Skeletal muscle tissue (tissue), 4 donors: ENCODE measurements around the gene SCLT1. TPM values are rescaled to one million over a fixed set of nuclear protein-coding genes. Genes with fewer than 3 reads are reported as not detected.

ENCODE experiments used
- H3K27ac ChIP-seq: one replicate; pipeline ENCODE4 v1.7.0; 2013; ENCODE audit warnings: mild to moderate bottlenecking, low read depth, low read length, inconsistent platforms
- H3K27me3 ChIP-seq, 3 donors: one replicate each; pipeline ENCODE4 v1.7.0; 2013; ENCODE audit warnings: low read length in 3 of 3; ENCODE audit not compliant: control insufficient read depth in 3 of 3, insufficient read depth in 3 of 3
- H3K36me3 ChIP-seq, 3 donors: one replicate each; pipeline ENCODE4 v1.7.0; 2013; ENCODE audit warnings: low read length in 3 of 3; ENCODE audit not compliant: control insufficient read depth in 3 of 3, insufficient read depth in 3 of 3
- H3K4me1 ChIP-seq, 3 donors: one replicate each; pipeline ENCODE4 v1.7.0; 2013; ENCODE audit warnings: low read length in 3 of 3, mild to moderate bottlenecking in 3 of 3; ENCODE audit not compliant: control insufficient read depth in 3 of 3, insufficient read depth in 3 of 3
- H3K4me3 ChIP-seq, 3 donors: one replicate each; pipeline ENCODE4 v1.7.0; 2013; ENCODE audit warnings: low read length in 3 of 3
- H3K9ac ChIP-seq, 3 donors: one replicate each; pipeline ENCODE4 v1.7.0; 2013; ENCODE audit warnings: low read length in 3 of 3, mild to moderate bottlenecking in 3 of 3, moderate library complexity in 2 of 3, low read depth in 1 of 3
- H3K9me3 ChIP-seq, 3 donors: one replicate each; pipeline ENCODE4 v1.7.0; 2013; ENCODE audit warnings: low read length in 3 of 3; ENCODE audit not compliant: control insufficient read depth in 3 of 3
- total RNA-seq: library from RNA; depleted of rRNA; stranded (reverse); fragments of >200 nt; gene quantifications from one replicate; pipeline ENCODE4 v1.2.3, GENCODE V29; 2014
- donor health status: Osteomylitis.

Gene SCLT1
- total RNA-seq, 1 donor from 2014 or later, result 39.7 TPM

DNA sequence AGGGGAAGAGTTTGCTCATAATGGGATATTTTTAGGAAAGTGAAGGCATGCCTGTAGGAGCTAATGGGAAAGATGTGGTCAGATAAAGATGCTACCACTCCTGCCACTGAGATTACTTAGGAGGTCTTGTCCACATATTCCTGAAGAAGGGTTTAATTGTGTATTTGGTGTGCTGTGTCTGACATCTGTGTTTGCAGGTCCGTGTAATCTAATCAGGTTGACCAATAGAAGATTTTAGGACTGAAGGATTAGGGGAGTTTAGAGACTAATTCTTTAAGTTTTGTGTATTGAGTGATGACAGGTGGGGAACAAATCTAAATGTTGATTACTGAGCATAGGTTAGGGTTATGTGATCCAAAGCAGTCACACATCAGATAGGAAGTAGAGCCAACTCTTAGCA is 226.6 kb downstream of the SCLT1 start:
- Histone ChIP-seq H3K27me3 (no peaks in the 10 kb centered on the region), H3K4me3 (no peak overlapping the region), H3K27ac (no peak overlapping the region), H3K4me1 (peaks cover 0 to 9% (median 9%) of the 10 kb centered on the region in 3 donors), H3K9ac (no peak overlapping the region), H3K9me3 (no peaks in the 10 kb centered on the region), H3K36me3 (peaks cover 22 to 59% (median 57%) of the 10 kb centered on the region in 3 donors)

- Histone ChIP-seq H3K9me3 (no peaks in the 10 kb centered on the region), H3K4me3 (no peak overlapping the region), H3K36me3 (peaks cover 21 to 59% (median 57%) of the 10 kb centered on the region in 3 donors), H3K9ac (no peak overlapping the region), H3K27me3 (no peaks in the 10 kb centered on the region), H3K4me1 (peaks cover 0 to 9% (median 9%) of the 10 kb centered on the region in 3 donors), H3K27ac (no peak overlapping the region)
Measured at GRCh38 chr4:128866269-128866668, 227.1 kb downstream of the SCLT1 start.

GRCh38 chr4:128865132-128865531 is 228.2 kb downstream of the SCLT1 start:
- peaks cover 31 to 59% (median 57%) of the 10 kb centered on the region in 3 donors for H3K36me3 ChIP-seq
- H3K27ac ChIP-seq, result no peak overlapping the region
- H3K27me3 ChIP-seq, result no peaks in the 10 kb centered on the region

GRCh38 chr4:128863312-128864075 is 229.8 kb downstream of the SCLT1 start:
- H3K9ac ChIP-seq, result peak overlapping the region in 1 of 3 donors; percentile 32
- H3K9me3 ChIP-seq, result no peaks in the 10 kb centered on the region
- peaks cover 30 to 52% (median 47%) of the 10 kb centered on the region in 3 donors for H3K36me3 ChIP-seq
- H3K27me3 ChIP-seq, result no peaks in the 10 kb centered on the region
- H3K27ac ChIP-seq, result no peak overlapping the region
- H3K4me1 ChIP-seq, result peaks cover 9 to 23% (median 15%) of the 10 kb centered on the region in 3 donors
- H3K4me3 ChIP-seq, result no peak overlapping the region

More at GRCh38 chr4:128865132-128865531, 228.2 kb downstream of the SCLT1 start:
- Histone ChIP-seq H3K4me1 (peaks cover 0 to 14% (median 9%) of the 10 kb centered on the region in 3 donors), H3K9me3 (no peaks in the 10 kb centered on the region), H3K9ac (no peak overlapping the region), H3K4me3 (no peak overlapping the region)

GRCh38 chr4:128862608-128863311 is 230.6 kb downstream of the SCLT1 start:
- Histone ChIP-seq H3K9me3 (no peaks in the 10 kb centered on the region), H3K27me3 (no peaks in the 10 kb centered on the region), H3K36me3 (peaks cover 36 to 52% (median 49%) of the 10 kb centered on the region in 3 donors), H3K27ac (no peak overlapping the region), H3K9ac (peak overlapping the region in 1 of 3 donors; percentile 32), H3K4me3 (no peak overlapping the region), H3K4me1 (peaks cover 9 to 23% (median 15%) of the 10 kb centered on the region in 3 donors)

DNA sequence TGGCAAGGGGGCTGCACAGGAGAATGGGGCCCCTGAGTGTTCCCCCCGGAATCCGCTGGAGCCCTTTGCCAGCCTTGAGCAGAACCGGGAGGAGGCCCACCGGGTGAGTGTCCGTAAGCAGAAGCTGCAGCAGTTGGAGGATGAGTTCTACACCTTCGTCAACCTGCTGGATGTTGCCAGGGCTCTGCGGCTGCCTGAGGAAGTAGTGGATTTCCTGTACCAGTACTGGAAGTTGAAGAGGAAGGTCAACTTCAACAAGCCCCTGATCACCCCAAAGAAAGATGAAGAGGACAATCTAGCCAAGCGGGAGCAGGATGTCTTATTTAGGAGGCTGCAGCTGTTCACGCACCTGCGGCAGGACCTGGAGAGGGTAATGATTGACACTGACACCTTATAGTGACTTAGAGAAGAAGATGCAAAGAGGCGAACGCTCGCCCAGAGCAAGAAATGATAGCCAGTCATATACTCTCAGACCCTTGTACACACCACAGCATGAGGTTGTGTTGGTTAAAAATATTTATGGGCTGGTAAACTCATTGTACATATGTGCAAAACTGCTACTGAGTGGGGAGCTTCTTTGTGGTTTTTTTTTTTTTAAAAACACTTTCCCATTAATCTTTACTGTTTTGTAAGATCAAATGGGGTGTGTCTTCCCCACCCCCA is 231.4 kb downstream of the SCLT1 start:
- no peak overlapping the region for H3K9ac ChIP-seq
- no peak overlapping the region for H3K27ac ChIP-seq
- H3K4me1 ChIP-seq, result peaks cover 9 to 23% (median 15%) of the 10 kb centered on the region in 3 donors

DNA sequence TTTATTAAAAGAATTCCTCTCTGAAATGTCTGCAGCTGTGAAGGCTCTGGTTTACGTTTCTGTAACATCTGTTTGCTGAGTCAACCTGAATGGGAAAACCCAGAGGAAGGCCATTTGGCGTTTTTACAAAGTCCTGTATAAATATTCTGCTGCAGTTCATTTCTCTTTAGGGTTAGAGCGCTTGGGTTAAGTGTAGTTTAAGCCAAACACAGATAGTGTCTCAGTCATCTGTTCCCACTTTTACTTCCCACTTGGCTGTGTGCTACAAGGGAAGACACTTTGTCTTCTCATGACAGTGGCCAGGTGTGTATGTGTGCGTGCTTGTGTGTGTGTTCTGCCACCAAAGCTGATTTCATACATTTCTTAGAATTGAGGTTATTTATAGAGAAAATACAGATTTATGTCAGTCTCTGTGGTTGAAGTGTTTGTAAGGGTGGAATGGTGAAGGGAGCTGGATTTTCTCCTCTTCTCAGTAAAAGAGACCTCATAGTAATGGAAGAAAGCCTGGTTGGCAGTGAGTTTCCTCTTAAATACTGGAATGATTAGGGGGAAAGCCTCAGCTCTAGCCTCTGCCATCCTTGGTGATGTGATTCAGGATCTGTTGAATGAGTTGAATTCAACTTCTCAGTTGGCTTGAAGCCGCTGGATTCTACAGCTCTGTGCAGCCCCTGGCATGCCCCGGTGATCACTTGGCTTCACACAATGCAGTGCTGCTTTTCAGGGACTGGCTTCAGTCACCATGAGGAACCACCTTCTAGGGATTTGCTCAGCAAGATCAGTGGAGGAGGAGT is 233.3 kb downstream of the SCLT1 start:
- H3K27me3 ChIP-seq, result no peaks in the 10 kb centered on the region
- H3K4me3 ChIP-seq, result no peak overlapping the region
- H3K27ac ChIP-seq, result peak overlapping the region; percentile 2
- peak overlapping the region in 1 of 3 donors; percentile 18 for H3K9ac ChIP-seq
- no peaks in the 10 kb centered on the region for H3K9me3 ChIP-seq
- H3K36me3 ChIP-seq, result peaks cover 53 to 65% (median 61%) of the 10 kb centered on the region in 3 donors
- peaks cover 9 to 23% (median 15%) of the 10 kb centered on the region in 3 donors for H3K4me1 ChIP-seq

More for the DNA sequence above, 231.4 kb downstream of the SCLT1 start:
- H3K27me3 ChIP-seq, result no peaks in the 10 kb centered on the region
- no peaks in the 10 kb centered on the region for H3K9me3 ChIP-seq
- H3K4me3 ChIP-seq, result no peak overlapping the region
- peaks cover 43 to 59% (median 50%) of the 10 kb centered on the region in 3 donors for H3K36me3 ChIP-seq

DNA sequence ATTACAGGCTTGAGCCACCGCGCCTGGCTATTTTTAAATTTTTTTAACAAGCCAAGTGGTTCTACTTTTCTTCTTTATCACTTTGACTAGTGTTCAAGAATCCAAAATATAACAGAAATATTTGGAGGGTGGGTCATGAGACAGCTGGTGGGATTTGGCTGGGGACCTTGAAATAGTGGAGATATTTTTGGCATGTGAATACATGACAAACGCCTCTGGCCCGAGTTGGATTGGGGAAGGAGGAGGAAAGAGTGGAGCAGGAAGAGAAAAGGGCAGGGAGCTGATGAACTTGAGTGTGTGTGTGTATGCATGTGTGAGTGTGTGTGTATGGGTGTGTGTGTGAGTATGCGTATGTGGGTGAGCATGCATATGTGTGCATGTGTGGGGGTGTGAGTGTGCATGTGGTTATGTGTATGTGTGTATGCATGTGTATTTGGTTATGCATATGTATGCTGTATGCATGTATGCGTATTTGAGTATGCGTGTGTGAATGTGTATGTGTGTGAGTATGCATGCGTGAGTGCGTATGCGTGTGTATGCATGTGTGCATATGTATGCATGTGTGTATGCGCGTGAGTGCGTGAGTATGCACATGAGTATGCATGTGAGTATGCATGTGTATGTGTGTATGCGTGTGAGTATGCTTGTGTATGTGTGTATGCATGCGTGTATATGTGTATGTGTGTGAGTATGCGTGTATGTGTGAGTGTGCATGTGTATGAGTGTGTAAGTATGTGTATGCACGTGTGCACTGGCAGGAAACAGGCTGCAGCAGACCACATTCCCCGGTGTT is 234.3 kb downstream of the SCLT1 start:
- Histone ChIP-seq H3K36me3 (peaks cover 50 to 61% (median 61%) of the 10 kb centered on the region in 3 donors), H3K9me3 (no peaks in the 10 kb centered on the region), H3K4me3 (no peak overlapping the region), H3K27me3 (no peaks in the 10 kb centered on the region), H3K9ac (no peak overlapping the region), H3K4me1 (peaks cover 9 to 23% (median 15%) of the 10 kb centered on the region in 3 donors), H3K27ac (no peak overlapping the region)

- Histone ChIP-seq H3K9me3 (no peaks in the 10 kb centered on the region), H3K9ac (no peak overlapping the region), H3K27ac (no peak overlapping the region), H3K36me3 (peaks cover 50 to 71% (median 68%) of the 10 kb centered on the region in 3 donors), H3K27me3 (no peaks in the 10 kb centered on the region), H3K4me1 (peaks cover 6 to 15% (median 9%) of the 10 kb centered on the region in 3 donors), H3K4me3 (no peak overlapping the region)
Measured at GRCh38 chr4:128856246-128856645, 237.1 kb downstream of the SCLT1 start.
